VCaP (cell line): Measurements from ENCODE around the gene KIF12.

Experiments used
- H3K27ac ChIP-seq: fragments of 450-650 bp; 2 replicates; pipeline ENCODE4 v1.5.1; 2017
- CTCF ChIP-seq: fragments of 450-650 bp; conservative IDR thresholded peaks from 2 replicates; pipeline ENCODE4 v1.5.1; 2017; ENCODE audit warnings: mild to moderate bottlenecking, moderate library complexity

Gene KIF12

GRCh38 chr9:114115654-114116125 is 16.6 kb upstream of the KIF12 start:
- TF ChIP-seq CTCF = no peak
- H3K27ac ChIP-seq = no peak overlapping the region

- no peak overlapping the region for H3K27ac ChIP-seq
- no peak for TF ChIP-seq CTCF
Observed at GRCh38 chr9:114114364-114114763, 15.3 kb upstream of the KIF12 start.

- no peak for TF ChIP-seq CTCF
- H3K27ac ChIP-seq = peak overlapping the region; percentile 17; the same call in 1 of the 2 replicates
Observed at GRCh38 chr9:114112778-114113584, 13.9 kb upstream of the KIF12 start.

- no peak for TF ChIP-seq CTCF
- H3K27ac ChIP-seq = peak overlapping the region; percentile 17; the same call in 1 of the 2 replicates
Observed at GRCh38 chr9:114112325-114112724, 13.2 kb upstream of the KIF12 start.

- no peak overlapping the region for H3K27ac ChIP-seq
- no peak for TF ChIP-seq CTCF
Observed at GRCh38 chr9:114110180-114110579, 11.1 kb upstream of the KIF12 start.

- no peak for TF ChIP-seq CTCF
- no peak overlapping the region for H3K27ac ChIP-seq
Observed at GRCh38 chr9:114109124-114109523, 10.0 kb upstream of the KIF12 start.

GRCh38 chr9:114108016-114108833 is 9.1 kb upstream of the KIF12 start:
- TF ChIP-seq CTCF = peak; percentile 100
- peak overlapping the region; percentile 22; the same call in 1 of the 2 replicates for H3K27ac ChIP-seq
